HG02798 (cell line): Measurements from ENCODE around the gene BTBD9.

Source experiments
- ATAC-seq: cut with Tn5 transposase; IDR thresholded peaks from one replicate; pipeline ENCODE4 v1.9.1; 2021; ENCODE audit warnings: mild to moderate bottlenecking; ENCODE audit not compliant: unreplicated experiment, poor library complexity

Gene BTBD9

GRCh38 chr6:38514399-38514798, 125.3 kb downstream of the BTBD9 start:
- no peak for ATAC-seq

- no peak for ATAC-seq
These were observed 127.5 kb downstream of the BTBD9 start for GRCh38 chr6:38512211-38512610.

GRCh38 chr6:38510205-38510604, 129.5 kb downstream of the BTBD9 start:
- no peak for ATAC-seq

GRCh38 chr6:38509713-38510112, 130.0 kb downstream of the BTBD9 start:
- no peak for ATAC-seq

GRCh38 chr6:38508894-38509293, 130.8 kb downstream of the BTBD9 start:
- ATAC-seq = no peak

GRCh38 chr6:38508286-38508685, 131.4 kb downstream of the BTBD9 start:
- ATAC-seq = no peak

GRCh38 chr6:38507173-38507572, 132.6 kb downstream of the BTBD9 start:
- no peak for ATAC-seq

GRCh38 chr6:38505826-38506225, 133.9 kb downstream of the BTBD9 start:
- no peak for ATAC-seq

GRCh38 chr6:38504996-38505395, 134.7 kb downstream of the BTBD9 start:
- ATAC-seq = no peak

GRCh38 chr6:38503960-38504682, 135.6 kb downstream of the BTBD9 start:
- no peak for ATAC-seq

- no peak for ATAC-seq
These were observed 136.5 kb downstream of the BTBD9 start for GRCh38 chr6:38503032-38503773.

- ATAC-seq = no peak
These were observed 137.3 kb downstream of the BTBD9 start for GRCh38 chr6:38502423-38502822.

- no peak for ATAC-seq
These were observed 137.8 kb downstream of the BTBD9 start for GRCh38 chr6:38501931-38502330.

- no peak for ATAC-seq
These were observed 140.1 kb downstream of the BTBD9 start for GRCh38 chr6:38499529-38500096.

- ATAC-seq = no peak
These were observed 140.8 kb downstream of the BTBD9 start for GRCh38 chr6:38498805-38499445.

- ATAC-seq = no peak
These were observed 141.6 kb downstream of the BTBD9 start for GRCh38 chr6:38498085-38498484.

- ATAC-seq = no peak
These were observed 142.2 kb downstream of the BTBD9 start for GRCh38 chr6:38497546-38497945.

GRCh38 chr6:38495922-38496635, 143.7 kb downstream of the BTBD9 start:
- no peak for ATAC-seq

- ATAC-seq = no peak
These were observed 144.2 kb downstream of the BTBD9 start for GRCh38 chr6:38495518-38495917.

- ATAC-seq = no peak
These were observed 145.7 kb downstream of the BTBD9 start for GRCh38 chr6:38493931-38494547.
